Activated CD4-positive, alpha-beta memory T cell treated with anti-CD3 and anti-CD28 coated beads for 36 hours (primary cell): ENCODE data around the gene TIGD1. TPM values are rescaled to one million over a fixed set of nuclear protein-coding genes. Genes with fewer than 3 reads are reported as not detected.

Experiments
- CTCF ChIA-PET: fragments of 350-600 bp; sonication (Branson Sonifier 250); formaldehyde crosslinking; loops from one replicate; lab custom pipeline; 2021; ENCODE audit warnings: antibody characterized with exemption, inconsistent platforms; lab: Charles Lee
- POLR2A ChIA-PET: fragments of 350-600 bp; sonication (Branson Sonifier 250); formaldehyde crosslinking; loops from one replicate; lab custom pipeline; 2021; ENCODE audit warnings: antibody characterized with exemption; lab: Charles Lee
- DNase-seq: peaks from one replicate; pipeline ENCODE4 v3.0.0-alpha.2; 2020
- H3K27ac Mint-ChIP-seq: one replicate; pipeline ENCODE4 v1.8.0; 2021; ENCODE audit warnings: mixed read lengths
- H3K27me3 Mint-ChIP-seq: one replicate; pipeline ENCODE4 v1.8.0; 2021; ENCODE audit warnings: mixed read lengths
- H3K36me3 Mint-ChIP-seq: one replicate; pipeline ENCODE4 v1.8.0; 2021; ENCODE audit warnings: mixed read lengths
- H3K4me1 Mint-ChIP-seq: one replicate; pipeline ENCODE4 v1.8.0; 2021; ENCODE audit warnings: low read depth, mixed read lengths
- H3K4me3 Mint-ChIP-seq: one replicate; pipeline ENCODE4 v1.8.0; 2021; ENCODE audit warnings: mild to moderate bottlenecking, mixed read lengths
- H3K9me3 Mint-ChIP-seq: one replicate; pipeline ENCODE4 v1.8.0; 2021; ENCODE audit warnings: mixed read lengths
- intact Hi-C: fragments of 100-400 bp; cut with micrococcal nuclease; formaldehyde crosslinking; loops from one replicate; pipeline ENCODE4 v1.15.1; 2023
- total RNA-seq, 2 experiments: library from RNA; stranded (reverse); gene quantifications; one replicate each; pipeline ENCODE4 v1.2.3, GENCODE V29; 2021

The TIGD1 gene
- total RNA-seq, 2 experiments from 2014 or later, result 5.8 to 7.2 TPM

GRCh38 chr2:232501794-232502390, 48.5 kb downstream of the TIGD1 start:
- H3K36me3 Mint-ChIP-seq, result no peaks in the 10 kb centered on the region
- H3K27me3 Mint-ChIP-seq, result peaks cover 34% of the 10 kb centered on the region
- ChIA-PET POLR2A (no interaction called here), CTCF (no interaction called here)
- no peak for DNase-seq
- no peak overlapping the region for H3K4me3 Mint-ChIP-seq
- intact Hi-C loops, result no loop called here
- H3K4me1 Mint-ChIP-seq, result peaks cover 7% of the 10 kb centered on the region
- H3K27ac Mint-ChIP-seq, result no peak overlapping the region
- H3K9me3 Mint-ChIP-seq, result no peaks in the 10 kb centered on the region

GRCh38 chr2:232501331-232501771, 49.0 kb downstream of the TIGD1 start:
- CTCF ChIA-PET, result no interaction called here

GRCh38 chr2:232498452-232498851, 51.9 kb downstream of the TIGD1 start:
- Mint-ChIP-seq H3K27ac (no peak overlapping the region), H3K9me3 (no peaks in the 10 kb centered on the region), H3K27me3 (peaks cover 21% of the 10 kb centered on the region), H3K4me1 (peaks cover 5% of the 10 kb centered on the region), H3K4me3 (no peak overlapping the region), H3K36me3 (no peaks in the 10 kb centered on the region)
- POLR2A ChIA-PET, result no interaction called here
- CTCF ChIA-PET, result no interaction called here
- no peak for DNase-seq
- intact Hi-C loops, result no loop called here

More at GRCh38 chr2:232501331-232501771, 49.0 kb downstream of the TIGD1 start:
- Mint-ChIP-seq H3K27ac (no peak overlapping the region), H3K4me3 (no peak overlapping the region), H3K27me3 (peaks cover 34% of the 10 kb centered on the region), H3K9me3 (no peaks in the 10 kb centered on the region), H3K4me1 (peaks cover 7% of the 10 kb centered on the region), H3K36me3 (no peaks in the 10 kb centered on the region)
- no peak for DNase-seq
- POLR2A ChIA-PET, result no interaction called here
- intact Hi-C loops, result no loop called here

Other genes with a start within 250 kb of the TIGD1 start
- not detected for gene ALPP, start 171.8 kb downstream of the TIGD1 start, total RNA-seq
- gene ALPG, start 143.7 kb downstream of the TIGD1 start, total RNA-seq, result not detected
- not detected for gene ALPI, start 94.4 kb downstream of the TIGD1 start, total RNA-seq
- under 1 TPM in 1 of 2 experiments, not detected in 1; 0.10 TPM for gene ECEL1, start 62.7 kb downstream of the TIGD1 start, total RNA-seq
- not detected for gene PRSS56, start 30.2 kb downstream of the TIGD1 start, total RNA-seq
- gene CHRND, start 24.4 kb downstream of the TIGD1 start, total RNA-seq, result not detected
- not detected for gene CHRNG, start 10.9 kb downstream of the TIGD1 start, total RNA-seq
- 10 to 100 TPM; 51.7 to 55.7 TPM for gene EIF4E2, start 132 bp upstream of the TIGD1 start, total RNA-seq
- gene EFHD1, start 83.0 kb upstream of the TIGD1 start, total RNA-seq, result 1 to 10 TPM in 1 of 2 experiments, under 1 TPM in 1; 0.61 to 1.2 TPM
- gene GIGYF2, start 146.8 kb upstream of the TIGD1 start, total RNA-seq, result 10 to 100 TPM; 50.0 to 51.4 TPM
- gene KCNJ13, start 226.0 kb upstream of the TIGD1 start, total RNA-seq, result not detected